Measurements from ENCODE around the gene NTNG2.

- TF ChIP-seq CTCF (IDR thresholded peaks at IDR 0.05; ENCODE audit: insufficient read depth, low read depth, low read length) (no peak), EZH2 (IDR thresholded peaks at IDR 0.05; ENCODE audit: insufficient read depth, low read length) (no peak)
These were observed 9.8 kb downstream of the NTNG2 start for GRCh38 chr9:132171702-132172101.
